NCI-H2196 treated with DMSO at 0.1 percent for 48 hours (cell line): ENCODE results near the gene GATA1.

ENCODE experiments used
- DNase-seq: peaks from one replicate; lab custom pipeline; 2025; ENCODE audit not compliant: unreplicated experiment; lab: John Stamatoyannopoulos, UW

Gene GATA1

DNA sequence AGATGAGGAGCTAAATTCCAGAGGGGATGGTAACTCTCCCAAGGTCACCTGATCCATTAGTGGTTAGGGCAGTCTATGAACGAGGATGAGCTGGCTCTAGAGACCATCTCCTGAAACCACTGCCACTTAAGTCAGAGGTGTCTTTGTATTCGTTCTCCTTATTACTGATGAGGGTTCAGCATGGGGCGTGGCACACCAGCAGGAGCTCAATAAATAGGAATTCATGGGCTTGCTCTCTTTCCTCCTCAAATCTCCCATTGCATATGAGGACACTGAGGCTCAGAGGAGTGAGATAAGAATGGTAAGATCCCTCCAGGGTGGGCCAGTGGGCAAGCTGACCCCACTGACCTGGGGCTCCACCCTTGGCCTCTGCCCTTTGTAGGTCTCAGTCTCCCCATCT lies 1.7 kb upstream of the GATA1 start:
- DNase-seq, result no peak

DNA sequence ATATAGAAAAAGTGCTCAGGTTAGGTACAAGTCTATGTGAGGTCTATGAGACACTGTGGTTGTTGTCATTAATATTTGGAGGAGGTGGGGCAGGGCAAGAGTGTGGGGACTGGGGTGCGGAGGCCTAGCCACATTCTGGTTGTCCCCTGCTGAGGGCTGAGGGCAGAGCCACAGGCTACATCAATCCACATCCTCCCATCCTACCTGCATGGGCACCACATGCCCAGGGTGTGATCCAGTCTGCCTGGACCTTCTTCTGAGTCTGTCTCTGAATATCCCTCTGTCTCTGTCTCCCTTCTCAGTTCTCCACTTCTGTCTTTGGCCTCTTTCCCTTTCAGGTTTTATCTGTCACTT lies 1.2 kb upstream of the GATA1 start:
- no peak for DNase-seq

DNA sequence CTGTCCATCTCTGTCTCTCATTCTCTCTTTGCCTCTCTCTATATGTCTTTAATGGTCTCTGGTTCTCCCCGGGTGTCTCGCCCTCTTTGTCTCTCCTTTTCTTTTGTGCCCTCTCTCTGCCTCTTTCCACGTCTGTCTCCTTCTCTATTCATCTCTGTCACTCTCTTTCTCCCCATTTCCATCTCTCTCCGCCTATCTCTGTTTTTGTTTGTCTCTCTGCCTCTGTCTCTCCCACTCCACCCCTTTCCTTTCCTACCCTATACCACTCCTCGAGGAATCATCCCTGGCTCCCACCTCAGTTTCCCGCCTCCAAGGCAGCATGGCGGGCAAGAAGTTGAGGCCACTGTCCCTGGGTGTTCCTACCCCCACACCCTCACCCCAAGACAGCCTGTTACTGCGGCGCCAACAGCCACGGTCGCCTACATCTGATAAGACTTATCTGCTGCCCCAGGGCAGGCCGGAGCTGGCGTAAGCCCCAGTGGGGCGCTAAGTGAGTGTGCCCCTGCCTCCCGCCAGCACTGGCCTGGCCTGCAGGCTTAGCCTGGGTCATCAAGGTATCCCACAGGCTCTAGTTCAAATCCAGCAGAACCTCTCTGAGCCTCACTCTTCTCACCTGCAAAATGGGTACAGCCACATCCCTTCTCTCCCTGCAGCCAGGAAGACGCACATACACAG lies 713 bp upstream of the GATA1 start:
- DNase-seq, result no peak

DNA sequence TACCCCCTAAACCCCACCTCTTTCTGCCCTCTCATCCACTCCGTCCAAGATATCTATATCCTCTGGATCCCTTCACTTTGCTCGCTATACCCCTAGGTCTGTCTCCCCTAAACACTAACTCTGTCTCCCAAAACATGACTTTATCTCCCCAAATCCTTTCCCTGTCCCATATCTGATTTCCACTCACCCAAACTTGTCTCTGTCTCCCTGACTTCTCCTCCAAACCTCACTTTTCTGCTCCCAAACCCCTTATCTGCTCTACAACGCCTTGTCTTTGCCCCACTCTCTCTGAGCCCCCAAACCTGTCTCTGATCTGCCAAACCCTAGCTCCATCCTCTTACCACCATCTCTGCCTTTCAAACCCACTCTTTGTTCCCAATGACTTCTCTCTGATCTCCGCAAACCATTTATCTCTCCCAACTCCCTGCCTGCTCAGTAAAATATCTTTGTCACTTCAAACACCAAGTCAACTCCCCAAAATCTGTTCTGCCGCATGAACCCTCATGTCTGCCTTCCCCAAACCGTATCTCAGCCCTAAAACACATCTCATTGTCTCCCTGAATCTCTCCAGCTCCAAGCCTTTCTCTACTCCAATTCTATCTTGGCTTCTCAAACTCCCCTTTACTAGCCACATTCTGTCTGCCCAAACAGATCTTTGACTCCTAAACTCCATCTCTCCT lies 575 bp downstream of the GATA1 start:
- DNase-seq, result no peak

DNA sequence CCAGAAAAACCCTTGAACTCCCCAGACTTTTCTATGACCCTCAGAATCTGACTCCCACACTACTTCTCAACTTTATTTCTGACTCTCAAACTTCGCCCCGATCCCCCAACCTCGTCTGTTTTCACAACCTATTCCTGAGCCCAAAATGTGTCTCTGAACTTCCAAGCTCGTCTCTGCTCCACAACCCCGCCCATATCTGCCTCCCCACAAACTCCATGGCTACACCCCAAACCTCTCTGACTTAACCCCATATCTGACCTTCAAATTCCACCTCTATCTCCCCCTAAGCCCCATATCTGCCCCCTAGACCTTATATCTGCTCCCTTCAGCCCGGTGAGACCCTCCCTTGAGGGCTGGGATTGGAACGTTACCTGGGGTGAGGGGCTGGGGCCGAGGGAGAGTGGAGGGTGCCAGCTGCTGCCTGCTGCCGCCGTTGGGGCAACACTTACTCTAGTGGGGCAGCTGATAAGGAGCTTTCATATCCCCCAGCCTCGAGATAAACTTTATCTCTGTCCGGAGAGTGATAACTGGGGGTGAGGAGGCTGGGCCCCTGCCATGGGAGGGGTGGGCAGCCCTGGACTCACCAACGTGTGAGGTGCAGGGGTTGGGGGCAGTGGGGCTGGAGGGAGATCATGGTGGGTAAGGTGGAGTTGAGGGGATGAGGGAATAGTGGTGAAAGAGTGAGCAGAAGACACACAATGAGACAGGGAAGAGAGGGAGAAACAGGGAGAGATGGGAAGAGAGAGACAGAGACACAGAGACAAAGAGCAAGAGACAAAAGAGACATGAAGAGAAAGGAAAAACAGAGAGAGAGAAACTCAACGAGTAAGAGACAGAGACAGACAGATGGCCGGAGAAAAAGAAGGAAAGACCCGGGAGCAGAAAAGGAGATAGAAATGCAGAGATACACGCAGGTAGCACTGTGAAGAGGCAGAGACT lies 1.4 kb downstream of the GATA1 start:
- no peak for DNase-seq

DNA sequence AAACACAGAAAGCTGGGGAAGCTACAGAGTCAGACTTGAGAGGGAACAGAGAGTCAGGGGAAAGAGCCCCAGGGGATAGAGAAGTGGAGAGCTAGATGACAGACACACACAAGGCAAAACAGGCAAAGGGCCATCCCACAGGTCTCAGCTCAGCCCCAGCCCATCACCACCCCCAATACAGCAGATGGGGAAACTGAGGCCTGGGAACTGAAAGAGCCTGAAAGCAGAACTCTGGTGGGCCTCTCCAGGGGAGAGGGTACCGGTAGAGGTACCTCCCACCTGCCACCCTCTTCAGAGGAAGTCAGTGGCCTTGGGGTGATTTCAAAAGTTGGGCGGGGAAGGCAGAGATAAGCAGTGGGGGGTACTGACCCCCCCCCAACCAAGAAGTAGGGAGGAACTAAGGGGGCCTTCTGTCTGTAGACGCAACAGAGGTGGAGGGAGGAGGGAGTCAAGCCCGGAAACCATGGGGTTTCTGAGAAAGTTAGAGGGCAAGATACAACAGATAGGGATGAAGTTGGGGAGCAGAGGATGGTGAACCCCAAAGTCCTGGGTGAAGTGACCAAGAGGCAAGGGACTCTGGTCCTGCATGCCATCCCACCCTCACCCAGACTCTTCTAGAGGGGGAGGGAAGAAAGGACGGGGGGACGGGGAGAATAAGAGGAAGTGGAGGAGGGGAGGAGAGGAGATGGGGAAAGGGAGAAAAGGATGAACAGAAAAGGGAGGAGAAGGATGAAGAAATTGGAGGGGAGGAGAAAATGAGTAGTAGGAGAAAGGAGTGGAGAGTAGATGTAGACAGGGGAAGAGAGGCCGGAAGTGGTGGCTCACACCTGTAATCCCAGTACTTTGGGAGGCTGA lies 3.2 kb downstream of the GATA1 start:
- DNase-seq, result no peak

DNA sequence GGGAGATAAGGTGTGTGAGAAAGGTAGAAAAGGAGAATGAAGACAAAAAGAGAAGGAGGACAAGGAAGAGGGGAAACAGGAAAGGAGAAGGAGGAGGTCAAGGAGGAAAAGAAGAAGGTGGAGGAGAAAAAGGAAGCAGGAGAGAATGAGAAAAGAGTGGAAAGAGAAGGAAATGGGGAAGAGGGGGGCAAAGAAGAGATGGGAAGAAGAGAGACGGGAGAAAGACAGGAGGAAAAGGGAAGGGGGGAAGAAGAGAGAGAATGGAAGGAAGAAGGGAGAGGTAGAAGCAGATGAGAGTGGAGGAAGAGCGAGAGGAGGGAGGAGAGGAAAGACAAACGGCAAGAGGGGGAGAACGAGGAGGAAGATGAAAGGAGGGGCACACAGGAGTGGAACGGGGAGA lies 4.1 kb downstream of the GATA1 start:
- no peak for DNase-seq

DNA sequence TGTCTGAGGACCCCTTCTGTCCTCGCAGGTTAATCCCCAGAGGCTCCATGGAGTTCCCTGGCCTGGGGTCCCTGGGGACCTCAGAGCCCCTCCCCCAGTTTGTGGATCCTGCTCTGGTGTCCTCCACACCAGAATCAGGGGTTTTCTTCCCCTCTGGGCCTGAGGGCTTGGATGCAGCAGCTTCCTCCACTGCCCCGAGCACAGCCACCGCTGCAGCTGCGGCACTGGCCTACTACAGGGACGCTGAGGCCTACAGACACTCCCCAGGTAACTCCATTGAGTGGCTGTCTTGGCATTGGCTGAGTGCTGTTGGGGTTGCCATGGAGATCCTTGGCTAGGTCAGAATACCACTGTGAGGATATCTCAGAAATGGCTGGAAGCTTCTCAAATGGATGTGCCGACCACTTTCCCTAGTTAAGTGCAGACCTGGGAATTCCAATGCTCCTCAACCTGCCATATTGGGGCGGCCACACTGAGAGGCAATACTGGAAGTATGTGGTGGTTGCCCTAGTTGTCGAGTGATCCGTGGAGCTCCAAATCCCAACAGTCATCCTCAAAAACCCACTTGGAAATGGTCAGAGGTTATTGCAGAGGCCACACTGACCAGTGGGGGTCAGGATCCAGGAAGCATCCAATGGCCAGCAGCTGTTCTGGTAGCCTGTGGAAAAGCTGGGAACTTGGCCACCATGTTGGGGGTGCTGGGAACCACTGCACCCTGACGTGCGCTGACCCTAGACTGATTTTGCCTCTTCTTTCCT lies 4.9 kb downstream of the GATA1 start:
- DNase-seq, result no peak

DNA sequence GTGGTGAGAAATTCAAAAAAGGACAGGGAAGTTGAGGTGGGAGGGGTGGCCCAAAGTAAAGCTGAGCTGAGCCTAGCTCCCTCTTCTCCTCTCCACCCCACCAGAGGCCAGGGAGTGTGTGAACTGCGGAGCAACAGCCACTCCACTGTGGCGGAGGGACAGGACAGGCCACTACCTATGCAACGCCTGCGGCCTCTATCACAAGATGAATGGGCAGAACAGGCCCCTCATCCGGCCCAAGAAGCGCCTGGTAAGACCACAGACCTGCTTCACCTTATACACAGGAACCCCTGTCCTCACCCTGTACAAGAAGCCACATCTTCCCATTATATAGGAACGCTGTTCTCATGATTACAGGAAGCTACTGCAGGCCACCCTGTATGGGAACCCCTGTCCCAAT lies 5.8 kb downstream of the GATA1 start:
- no peak for DNase-seq

DNA sequence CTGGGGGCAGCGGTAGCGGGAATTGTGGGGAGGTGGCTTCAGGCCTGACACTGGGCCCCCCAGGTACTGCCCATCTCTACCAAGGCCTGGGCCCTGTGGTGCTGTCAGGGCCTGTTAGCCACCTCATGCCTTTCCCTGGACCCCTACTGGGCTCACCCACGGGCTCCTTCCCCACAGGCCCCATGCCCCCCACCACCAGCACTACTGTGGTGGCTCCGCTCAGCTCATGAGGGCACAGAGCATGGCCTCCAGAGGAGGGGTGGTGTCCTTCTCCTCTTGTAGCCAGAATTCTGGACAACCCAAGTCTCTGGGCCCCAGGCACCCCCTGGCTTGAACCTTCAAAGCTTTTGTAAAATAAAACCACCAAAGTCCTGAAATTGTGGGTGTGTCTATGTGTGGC lies 7.5 kb downstream of the GATA1 start:
- DNase-seq, result no peak

DNA sequence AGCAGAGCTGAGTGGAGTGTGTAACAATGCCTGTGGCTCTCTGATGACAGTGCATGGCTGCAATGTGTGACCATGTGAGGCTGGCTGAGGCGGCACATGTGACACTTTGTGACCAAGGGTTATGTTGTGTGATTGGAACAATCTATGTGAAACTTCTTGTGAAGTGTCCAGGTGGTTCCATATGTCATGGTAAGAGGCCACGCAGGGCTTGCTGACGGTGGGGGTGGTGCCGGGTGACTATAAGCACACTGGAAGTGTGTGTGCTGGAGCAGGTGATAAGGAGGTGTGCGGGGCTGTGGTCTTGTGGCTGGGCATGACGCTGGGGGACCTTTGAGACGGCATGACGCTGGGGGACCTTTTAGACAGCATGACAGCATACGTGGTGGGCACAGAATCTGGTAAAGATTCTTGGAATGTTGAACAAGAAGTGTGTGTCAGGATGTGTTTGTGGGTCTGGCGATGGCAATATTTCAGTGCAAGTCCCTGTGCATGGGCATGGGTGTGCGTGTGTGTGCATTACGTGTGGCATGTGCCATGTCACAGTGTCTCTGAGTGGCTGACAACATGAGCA lies 8.0 kb downstream of the GATA1 start:
- no peak for DNase-seq

DNA sequence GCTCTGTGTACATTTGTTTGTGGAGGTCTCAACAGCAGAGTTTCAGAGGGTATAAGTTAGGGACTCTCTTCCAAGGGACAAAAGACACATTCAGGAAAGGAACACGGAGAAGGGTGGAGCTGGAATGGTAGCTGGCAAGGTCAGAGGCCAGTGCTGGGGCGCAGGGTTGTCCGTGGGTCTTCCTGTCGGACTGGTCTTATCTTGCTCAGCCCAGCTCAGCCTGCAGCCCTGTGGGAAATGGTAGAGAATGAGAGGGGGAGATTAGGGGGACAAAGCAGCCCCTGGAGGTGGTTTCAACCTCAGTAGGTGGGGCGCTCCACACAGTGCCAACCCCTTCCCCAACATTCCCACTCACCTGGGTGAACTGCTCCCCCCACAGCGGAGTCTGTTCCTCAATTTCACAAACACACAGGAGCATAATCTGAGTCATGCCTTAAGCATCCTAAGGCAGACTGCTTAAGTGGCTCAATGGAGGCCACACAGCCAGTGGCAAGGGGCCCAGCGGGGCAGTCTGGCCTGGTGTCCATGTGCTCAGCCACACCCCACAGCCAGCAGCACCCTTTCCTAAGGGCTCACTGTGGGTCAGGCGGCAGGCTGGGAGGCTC lies 8.6 kb downstream of the GATA1 start:
- DNase-seq, result no peak

DNA sequence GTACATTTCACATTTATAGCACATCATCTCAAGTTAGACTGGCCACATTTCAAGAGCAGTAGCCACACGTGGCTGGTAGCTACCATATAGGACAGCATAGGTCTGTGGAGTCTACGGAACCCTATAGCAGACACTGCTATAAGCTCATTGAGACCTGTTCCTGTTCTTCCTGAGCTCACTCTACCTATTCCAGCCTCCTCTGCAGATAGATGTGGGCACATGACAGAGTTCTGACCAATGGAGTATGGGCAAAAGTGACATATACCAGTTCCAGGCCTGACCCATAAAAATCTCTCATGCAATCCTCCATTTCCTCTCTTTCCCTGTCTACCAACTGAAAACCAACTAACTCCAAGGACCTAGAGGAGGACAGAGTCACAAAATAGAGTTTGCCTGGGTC lies 11.9 kb downstream of the GATA1 start:
- no peak for DNase-seq

DNA sequence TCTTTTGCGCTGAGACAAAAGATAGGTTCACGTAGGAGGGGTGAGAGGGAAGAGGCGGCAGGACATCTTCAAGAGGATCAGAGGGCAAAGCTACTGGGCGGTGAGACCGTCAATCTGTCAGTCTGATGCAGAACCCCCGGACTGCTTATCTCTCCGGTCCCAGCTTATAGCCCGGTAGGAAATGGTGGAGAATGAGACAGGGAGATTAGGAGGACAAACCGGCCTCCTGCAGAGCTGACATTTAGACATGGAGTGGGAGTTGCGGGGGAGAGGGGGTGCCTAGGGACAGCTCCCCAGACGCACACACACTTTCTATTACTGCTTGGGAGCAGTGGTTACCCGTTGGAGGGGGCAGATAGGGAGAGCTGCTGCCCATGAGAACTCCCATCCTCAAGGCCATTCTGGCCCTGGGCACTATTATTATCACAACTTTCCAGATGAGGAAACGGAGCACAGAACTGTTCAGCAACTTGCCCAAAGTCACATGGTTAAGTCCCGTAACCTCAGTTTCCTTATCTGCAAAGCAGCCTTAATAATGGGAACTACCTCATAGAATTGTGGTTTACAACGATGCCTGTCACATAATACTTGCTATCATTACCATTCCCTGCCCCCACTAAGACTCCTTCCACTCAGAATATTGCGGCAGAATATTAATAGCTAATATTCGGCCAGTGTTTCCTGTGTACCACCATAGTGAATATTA lies 14.3 kb downstream of the GATA1 start:
- DNase-seq, result no peak

DNA sequence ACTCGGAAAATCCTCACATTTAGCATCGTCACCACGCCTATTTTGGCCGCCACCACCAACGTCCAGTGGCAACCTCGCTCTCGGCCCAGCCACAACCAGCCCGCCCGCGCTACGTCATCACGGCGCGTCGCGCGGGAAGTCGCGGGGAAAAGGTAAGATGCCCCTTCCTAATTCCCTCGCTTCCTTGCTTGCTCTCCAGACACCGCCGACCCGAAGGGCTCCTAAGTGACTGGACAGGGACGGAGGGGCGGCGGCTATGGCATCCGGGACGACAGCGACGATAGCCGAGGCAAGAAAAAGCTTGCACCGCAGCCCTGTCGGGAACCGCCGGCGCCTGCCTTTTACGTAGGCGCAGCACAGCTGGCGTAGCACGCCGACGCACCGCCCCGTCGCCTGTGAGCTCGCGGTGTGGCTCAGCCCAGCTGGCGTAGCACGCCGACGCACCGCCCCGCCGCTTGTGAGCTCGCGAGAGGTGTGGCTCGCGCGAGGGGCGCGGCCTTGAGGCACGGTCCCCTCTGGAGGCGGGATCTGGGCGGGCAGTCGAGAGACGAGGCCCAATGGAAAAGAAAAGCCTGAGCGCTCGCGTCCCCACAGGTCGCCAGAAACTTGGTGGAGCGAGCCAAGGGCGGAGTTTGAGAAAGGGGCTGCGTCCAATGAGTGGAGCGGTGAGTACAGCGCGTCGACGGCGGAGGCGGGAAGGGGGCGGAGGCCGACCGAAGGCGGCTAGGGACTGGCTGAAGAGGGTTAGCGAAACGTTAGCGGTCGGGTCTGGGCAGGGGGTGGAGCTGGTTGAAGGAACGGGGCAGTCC lies 15.1 kb downstream of the GATA1 start, which contains the start of gene HDAC6:
HDAC6 (plus strand) TSS at position 788 of the 809 bp plus-strand sequence. CDS start 626 bp downstream, outside the sequence.
- peak; percentile 96 for DNase-seq

DNA sequence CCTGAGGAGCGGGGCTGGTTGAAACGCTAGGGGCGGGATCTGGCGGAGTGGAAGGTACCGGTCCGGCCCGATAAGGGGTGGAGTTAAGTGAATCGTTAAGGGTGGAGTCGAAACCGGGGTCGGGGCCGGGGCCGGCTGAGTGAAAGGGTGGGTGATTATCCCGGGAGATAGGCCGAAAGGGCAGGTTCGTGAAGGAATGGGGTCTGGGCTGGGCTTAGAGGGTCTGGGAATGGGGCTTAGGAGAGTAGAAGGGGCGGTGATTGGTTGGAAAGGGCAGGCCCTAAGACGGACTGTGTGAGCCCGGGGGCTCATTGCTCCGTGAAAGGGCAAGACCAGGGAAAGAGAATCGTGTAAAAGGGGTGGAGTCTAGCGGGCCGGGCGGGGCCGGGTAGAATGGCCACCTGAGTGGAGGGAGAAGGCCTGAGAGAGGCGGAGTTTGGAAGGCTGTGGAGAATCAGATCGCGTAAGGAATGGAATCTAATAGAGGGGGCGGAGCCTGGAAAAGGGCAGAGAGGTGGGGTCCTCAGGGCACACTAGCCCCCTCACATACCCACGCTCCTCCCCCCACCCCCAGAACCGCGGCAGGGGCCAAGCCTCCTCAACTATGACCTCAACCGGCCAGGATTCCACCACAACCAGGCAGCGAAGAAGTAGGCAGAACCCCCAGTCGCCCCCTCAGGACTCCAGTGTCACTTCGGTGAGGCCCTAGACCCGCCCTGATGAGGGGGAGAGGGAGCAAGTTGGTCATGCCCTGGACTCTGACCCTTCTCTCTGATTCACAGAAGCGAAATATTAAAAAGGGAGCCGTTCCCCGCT lies 15.9 kb downstream of the GATA1 start:
- DNase-seq, result peak; percentile 76

DNA sequence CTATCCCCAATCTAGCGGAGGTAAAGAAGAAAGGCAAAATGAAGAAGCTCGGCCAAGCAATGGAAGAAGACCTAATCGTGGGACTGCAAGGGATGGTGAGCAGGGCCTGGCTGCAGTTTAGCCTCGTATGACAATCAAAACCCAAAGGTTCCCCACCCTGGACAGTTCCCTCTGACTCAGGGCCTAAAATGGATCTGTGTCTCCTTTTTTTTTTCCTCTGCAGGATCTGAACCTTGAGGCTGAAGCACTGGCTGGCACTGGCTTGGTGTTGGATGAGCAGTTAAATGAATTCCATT lies 16.5 kb downstream of the GATA1 start:
- no peak for DNase-seq
